Muscle of leg (tissue), 11 donors: Measurements from ENCODE around the gene TRABD. TPM values are rescaled to one million over a fixed set of nuclear protein-coding genes. Genes with fewer than 3 reads are reported as not detected.
"Not testable (repeated sequence)": the region's sequence is repeated elsewhere in the genome, so short reads cannot be mapped to it uniquely, and the experiment has no call there.

Source experiments
- DNase-seq: peaks from one replicate; pipeline ENCODE4 v3.0.0; 2013
- H3K27ac ChIP-seq: one replicate; pipeline ENCODE4 v1.5.1; 2013; ENCODE audit warnings: mild to moderate bottlenecking, low read length, control low read depth
- H3K27me3 ChIP-seq: one replicate; pipeline ENCODE4 v1.6.1; 2013; ENCODE audit warnings: low read length; ENCODE audit not compliant: control insufficient read depth, insufficient read depth
- H3K36me3 ChIP-seq: one replicate; pipeline ENCODE4 v1.6.1; 2013; ENCODE audit warnings: low read length; ENCODE audit not compliant: control insufficient read depth, insufficient read depth
- H3K4me1 ChIP-seq: one replicate; pipeline ENCODE4 v1.6.1; 2013; ENCODE audit warnings: low read length; ENCODE audit not compliant: control insufficient read depth, insufficient read depth
- H3K4me3 ChIP-seq: one replicate; pipeline ENCODE4 v1.5.1; 2013; ENCODE audit warnings: low read length, control low read depth
- H3K9me3 ChIP-seq: replicated peaks from 2 replicates; pipeline ENCODE4 v1.6.1; 2013; ENCODE audit warnings: low read depth, low read length; ENCODE audit not compliant: control insufficient read depth
- WGBS: methylation state at CpG from one replicate; pipeline ENCODE4 v1.1.5; 2013; ENCODE audit warnings: missing lambda C conversion rate; ENCODE audit not compliant: insufficient coverage; 5-methylcytosine and 5-hydroxymethylcytosine counted together
- polyA plus RNA-seq, 8 donors: library from polyadenylated mRNA; unstranded; fragments of 120-200 nt; gene quantifications; one replicate each; pipeline versions ENCODE4 v1.2.1 to v1.2.3, GENCODE V29; 2013; ENCODE audit warnings: inconsistent platforms in 1 of 8, low replicate concordance in 1 of 8; ENCODE audit not compliant: insufficient read length in 8 of 8, insufficient read depth in 1 of 8
- total RNA-seq: library from RNA; stranded (reverse); fragments of 120-200 nt; gene quantifications from one replicate; pipeline ENCODE4 v1.2.4, GENCODE V29; 2013

TRABD gene
- total and polyA plus RNA-seq, 9 donors: 10.5 to 28.5 (median 19.0) TPM

- Histone ChIP-seq H3K4me1 (no peaks in the 10 kb centered on the region), H3K9me3 (no peaks in the 10 kb centered on the region), H3K36me3 (no peaks in the 10 kb centered on the region), H3K27me3 (peaks cover 47% of the 10 kb centered on the region), H3K4me3 (no peak overlapping the region), H3K27ac (no peak overlapping the region)
- no peak for DNase-seq
- WGBS: 63% methylated on average over 8 of the region's 11 CpGs
These were observed 17.8 kb upstream of the TRABD start for GRCh38 chr22:50167689-50168489.

- not testable (repeated sequence) for H3K36me3 ChIP-seq, H3K9me3 ChIP-seq, DNase-seq, H3K4me3 ChIP-seq, H3K4me1 ChIP-seq, H3K27ac ChIP-seq
- peaks cover 48% of the 10 kb centered on the region for H3K27me3 ChIP-seq
- WGBS: 63% methylated on average over 4 of the region's 5 CpGs
These were observed 17.1 kb upstream of the TRABD start for GRCh38 chr22:50168490-50169180.

DNA sequence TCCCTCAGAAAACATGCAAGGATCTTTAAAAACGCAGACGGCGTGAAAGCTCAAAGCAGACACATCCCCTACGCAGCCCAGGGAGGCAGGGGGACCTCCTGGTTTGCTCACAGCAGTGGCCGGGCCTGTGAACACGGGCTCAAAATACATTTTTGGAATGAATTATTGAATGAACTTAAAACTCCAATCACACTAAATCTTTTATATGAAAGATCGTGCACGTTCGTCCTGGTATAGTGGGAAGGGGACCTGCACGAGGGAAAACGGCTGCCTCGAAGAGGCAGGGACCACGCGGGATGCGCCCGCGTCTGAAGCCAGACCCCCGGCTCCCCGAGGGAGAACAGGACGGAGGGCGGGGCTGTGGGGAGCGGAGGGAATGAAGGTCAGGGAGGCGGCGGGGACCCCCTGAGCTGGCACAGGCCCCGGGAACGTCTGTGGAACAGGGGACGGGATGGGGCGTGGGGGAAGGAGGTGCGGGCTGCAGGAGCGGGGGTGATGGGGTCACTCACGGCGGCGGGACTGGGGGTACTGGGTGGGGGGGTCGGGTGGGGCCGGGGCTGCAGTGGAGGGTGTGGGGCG, 16.4 kb upstream of the TRABD start:
- no peaks in the 10 kb centered on the region for H3K4me1 ChIP-seq
- no peak overlapping the region for H3K27ac ChIP-seq
- no peaks in the 10 kb centered on the region for H3K36me3 ChIP-seq
- WGBS: 5% methylated on average over 10 of the region's 36 CpGs
- no peaks in the 10 kb centered on the region for H3K9me3 ChIP-seq
- peaks cover 53% of the 10 kb centered on the region for H3K27me3 ChIP-seq
- no peak for DNase-seq
- H3K4me3 ChIP-seq: no peak overlapping the region

- no peaks in the 10 kb centered on the region for H3K9me3 ChIP-seq
- WGBS: under 1% methylated on average over 50 of the region's 70 CpGs
- H3K36me3 ChIP-seq: no peaks in the 10 kb centered on the region
- DNase-seq: no peak
- H3K27ac ChIP-seq: no peak overlapping the region
- H3K4me1 ChIP-seq: no peaks in the 10 kb centered on the region
- peaks cover 53% of the 10 kb centered on the region for H3K27me3 ChIP-seq
- no peak overlapping the region for H3K4me3 ChIP-seq
These were observed 15.9 kb upstream of the TRABD start for GRCh38 chr22:50169774-50170341.

GRCh38 chr22:50170453-50171318, 15.0 kb upstream of the TRABD start, which contains the start of gene PANX2:
Gene PANX2 (plus strand): TSS chr22:50170731. CDS start chr22:50170731, 0 bp downstream.
- H3K27me3 ChIP-seq: peaks cover 51% of the 10 kb centered on the region
- 7% methylated on average over 63 of the region's 105 CpGs for WGBS
- DNase-seq: no peak
- H3K27ac ChIP-seq: no peak within 1 kb of the TSS
- no peaks in the 10 kb centered on the region for H3K36me3 ChIP-seq
- H3K4me3 ChIP-seq: no peak within 1 kb of the TSS
- H3K4me1 ChIP-seq: no peaks in the 10 kb centered on the region
- no peaks in the 10 kb centered on the region for H3K9me3 ChIP-seq

- no peak overlapping the region for H3K4me3 ChIP-seq
- no peak for DNase-seq
- peaks cover 52% of the 10 kb centered on the region for H3K27me3 ChIP-seq
- 61% methylated on average over 13 of the region's 15 CpGs for WGBS
- H3K4me1 ChIP-seq: no peaks in the 10 kb centered on the region
- no peaks in the 10 kb centered on the region for H3K36me3 ChIP-seq
- no peaks in the 10 kb centered on the region for H3K9me3 ChIP-seq
- no peak overlapping the region for H3K27ac ChIP-seq
These were observed 14.3 kb upstream of the TRABD start for GRCh38 chr22:50171319-50171964.

DNA sequence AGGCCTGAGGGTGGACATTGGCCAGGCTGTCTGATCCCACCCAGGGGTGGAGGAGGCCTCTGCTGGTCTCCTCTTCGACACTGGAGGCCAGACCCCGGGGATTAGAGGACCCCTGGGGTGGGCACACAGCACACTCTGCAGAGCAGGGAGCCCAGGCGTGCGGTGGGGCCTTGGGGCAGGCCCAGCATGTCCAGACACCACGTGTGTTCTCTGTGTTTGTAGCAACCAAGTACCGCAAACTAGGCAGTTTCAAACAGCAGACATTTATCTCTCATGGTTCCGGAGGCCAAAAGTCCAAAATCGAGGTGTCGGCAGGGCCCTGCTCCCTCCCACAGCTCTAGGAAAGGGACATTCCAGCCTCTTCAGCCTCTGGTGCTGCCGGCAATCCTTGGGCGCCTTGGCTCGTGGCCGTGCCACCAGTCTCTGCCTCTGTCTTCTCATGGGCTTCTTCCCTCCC, 13.7 kb upstream of the TRABD start:
- H3K9me3 ChIP-seq: no peaks in the 10 kb centered on the region
- DNase-seq: no peak
- no peaks in the 10 kb centered on the region for H3K36me3 ChIP-seq
- H3K27me3 ChIP-seq: peaks cover 55% of the 10 kb centered on the region
- H3K4me1 ChIP-seq: no peaks in the 10 kb centered on the region
- no peak overlapping the region for H3K27ac ChIP-seq
- H3K4me3 ChIP-seq: no peak overlapping the region
- WGBS: 67% methylated on average over 11 of the region's 13 CpGs

DNA sequence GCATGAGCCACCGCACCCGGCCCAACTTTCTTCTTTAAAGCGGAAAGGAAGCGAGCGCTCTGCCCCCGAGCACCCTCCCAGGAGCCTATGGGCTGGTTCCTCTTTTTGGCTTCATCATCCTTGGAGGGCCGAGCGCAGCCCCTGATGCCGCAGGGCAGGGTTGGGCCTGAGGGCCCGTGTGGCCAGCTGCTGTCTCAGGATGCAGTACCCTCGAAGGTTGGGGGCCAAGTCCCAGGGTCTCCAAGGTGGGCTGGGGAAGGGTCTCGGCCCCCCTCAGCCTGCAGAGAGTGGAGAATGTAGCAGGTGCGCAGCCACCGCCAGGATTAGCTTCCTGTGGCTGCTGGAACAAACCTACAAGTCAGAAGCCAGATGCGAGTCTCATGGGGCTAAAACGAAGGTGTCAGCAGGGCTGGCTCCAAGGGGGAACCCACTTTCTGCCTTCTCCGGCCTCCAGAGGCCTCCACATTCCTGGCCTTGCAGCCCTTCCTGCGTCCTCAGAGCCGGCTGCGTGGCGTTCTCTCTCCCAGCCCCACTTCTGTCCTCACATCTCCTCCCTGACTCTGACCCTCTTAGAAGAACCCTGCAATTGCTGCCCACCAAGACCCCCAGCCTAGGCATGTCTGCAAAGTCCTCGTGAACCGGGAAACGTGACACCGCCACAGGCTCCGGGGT, 12.3 kb upstream of the TRABD start:
- WGBS: 66% methylated on average over 26 of the region's 26 CpGs
- DNase-seq: no peak
- H3K36me3 ChIP-seq: no peaks in the 10 kb centered on the region
- no peaks in the 10 kb centered on the region for H3K9me3 ChIP-seq
- no peak overlapping the region for H3K4me3 ChIP-seq
- H3K4me1 ChIP-seq: no peaks in the 10 kb centered on the region
- H3K27me3 ChIP-seq: peaks cover 56% of the 10 kb centered on the region
- H3K27ac ChIP-seq: no peak overlapping the region

- no peak overlapping the region for H3K27ac ChIP-seq
- H3K36me3 ChIP-seq: no peaks in the 10 kb centered on the region
- no peaks in the 10 kb centered on the region for H3K9me3 ChIP-seq
- H3K4me3 ChIP-seq: no peak overlapping the region
- no peaks in the 10 kb centered on the region for H3K4me1 ChIP-seq
- peaks cover 58% of the 10 kb centered on the region for H3K27me3 ChIP-seq
- 82% methylated on average over 6 of the region's 6 CpGs for WGBS
- no peak for DNase-seq
These were observed 11.7 kb upstream of the TRABD start for GRCh38 chr22:50173983-50174355.
